Right lobe of liver (tissue), 4 donors: ENCODE data around the gene BIN1.

Experiments
- CTCF ChIP-seq, 4 donors: fragments of 200-600 bp in 3 of 4; fragments of 450-650 bp in 1 of 4; IDR thresholded peaks; one replicate each; pipeline versions ENCODE4 v1.5.1 to v1.8.0; 2016 to 2022; ENCODE audit warnings: antibody characterized with exemption in 4 of 4, mild to moderate bottlenecking in 2 of 4
- POLR2A ChIP-seq: fragments of 450-650 bp; IDR thresholded peaks from one replicate; pipeline ENCODE4 v1.6.1; 2017; ENCODE audit warnings: antibody characterized with exemption, mild to moderate bottlenecking
- donor health status: DM: no; HTN: no; CAD: no.
- donor health status: DM: no; HTN: no; CAD: no.
- donor health status: DM: no; HTN: yes; CAD: no.

DNA sequence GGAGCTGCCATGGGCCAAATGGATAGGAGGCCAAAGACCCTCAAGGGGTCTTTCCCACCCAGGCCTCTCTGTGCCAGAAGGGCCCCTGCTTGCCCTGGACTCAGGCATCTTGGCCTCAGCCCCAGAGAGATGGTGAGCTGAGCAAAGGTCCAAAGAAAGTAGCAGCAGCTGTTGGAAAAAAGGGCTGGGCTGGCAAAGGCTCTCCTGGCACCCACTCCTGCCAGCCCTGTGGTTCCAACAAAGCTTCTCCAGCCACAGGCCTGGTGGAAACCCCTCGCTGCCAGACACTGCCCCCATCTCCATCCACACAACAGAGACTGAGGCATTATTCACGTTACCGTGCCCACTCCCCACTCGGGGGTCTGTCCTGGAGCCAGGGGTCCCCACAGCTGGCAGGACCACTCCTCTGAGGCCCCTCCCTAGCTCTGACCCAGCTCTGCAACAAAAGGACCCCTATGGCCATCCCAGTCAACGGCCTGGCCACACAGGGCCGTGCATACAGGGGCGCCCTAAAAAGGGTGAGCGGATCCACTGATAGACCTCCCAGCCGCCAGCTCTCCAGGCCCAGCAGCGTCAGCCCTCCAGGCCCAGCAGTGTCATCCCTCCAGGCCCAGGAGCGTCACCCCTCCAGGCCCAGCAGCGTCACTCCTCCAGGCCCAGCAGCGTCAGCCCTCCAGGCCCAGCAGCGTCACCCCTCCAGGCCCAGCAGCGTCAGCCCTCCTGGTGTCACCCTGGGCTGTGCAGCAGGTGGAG, 10.1 kb downstream of the BIN1 start:
- TF ChIP-seq CTCF (IDR thresholded peaks at IDR 0.05) (no peak), POLR2A (no peak)
